Adrenal gland (tissue), 12 donors: ENCODE results near the gene GPRC5B. TPM values are rescaled to one million over a fixed set of nuclear protein-coding genes. Genes with fewer than 3 reads are reported as not detected.

Experiments
- DNase-seq, 7 donors: peaks; one replicate each; pipeline ENCODE4 v3.0.0-alpha.2; 2019 to 2020
- H3K27ac ChIP-seq, 5 donors: fragments of 200-600 bp; sonication (generic) in 4 of 5; 1 replicate in 3 of 5; 2 replicates in 2 of 5; pipeline versions ENCODE4 v1.5.1 to v1.8.0; 2016 to 2020; ENCODE audit warnings: mild to moderate bottlenecking in 1 of 5
- H3K27me3 ChIP-seq: fragments of 200-600 bp; 2 replicates; pipeline ENCODE4 v1.8.0; 2021
- H3K36me3 ChIP-seq, 2 donors: fragments of 200-600 bp; replicated peaks in 1 of 2; 1 replicate in 1 of 2; 2 replicates in 1 of 2; pipeline versions ENCODE4 v1.5.1 to v1.8.0; 2018 to 2022
- H3K4me1 ChIP-seq, 2 donors: fragments of 200-600 bp; replicated peaks in 1 of 2; 1 replicate in 1 of 2; 2 replicates in 1 of 2; pipeline versions ENCODE4 v1.5.1 to v1.8.0; 2018 to 2021
- H3K4me3 ChIP-seq, 4 donors: fragments of 200-600 bp; sonication (generic) in 3 of 4; one replicate each; pipeline ENCODE4 v1.5.1; 2016 to 2018
- H3K9me3 ChIP-seq, 3 donors: fragments of 200-600 bp; sonication (generic) in 1 of 3; replicated peaks in 1 of 3; 1 replicate in 2 of 3; 2 replicates in 1 of 3; pipeline versions ENCODE4 v1.5.1 to v1.8.0; 2016 to 2021
- POLR2A ChIP-seq, 2 donors: fragments of 450-650 bp; IDR thresholded peaks; one replicate each; pipeline ENCODE4 v1.6.1; 2017; ENCODE audit warnings: antibody characterized with exemption in 2 of 2, mild to moderate bottlenecking in 2 of 2, moderate library complexity in 1 of 2
- WGBS, 4 donors: extraction: QIAGEN DNeasy Blood & Tissue Kit in 2 of 4; methylation state at CpG; one replicate each; pipeline versions ENCODE4 v1.1.5 to v1.1.7; 2013 to 2017; 5-methylcytosine and 5-hydroxymethylcytosine counted together
- intact Hi-C, 2 donors: fragments of 100-400 bp; cut with DNase I; formaldehyde crosslinking; loops; one replicate each; pipeline versions ENCODE4 v1.14.1 to v1.15.0; 2022 to 2023
- polyA plus RNA-seq, 3 donors: library from polyadenylated mRNA; stranded (reverse); fragments of 200-250 nt in 2 of 3; fragments of 350-450 nt in 1 of 3; fragmentation: Illumina TruSeq in 1 of 3; extraction: RNeasy Lipid Tissue Mini Kit (QIAGEN cat#74804) in 1 of 3; gene quantifications; one replicate each; pipeline ENCODE4 v1.2.3, GENCODE V29; 2013 to 2014
- total RNA-seq, 9 donors: library from RNA; depleted of rRNA in 4 of 9; stranded (reverse); fragments of >200 nt in 4 of 9; fragments of 120-200 nt in 1 of 9; fragmentation: NEBNext Ultra II Directional in 1 of 9; extraction: Animal tissue kit (Norgen Biotek cat#: 25700) in 1 of 9; gene quantifications; one replicate each; pipeline versions ENCODE4 v1.1.0 to v1.2.4, GENCODE V29; 2013 to 2023
- TF ChIP-seq, protein P1 (sequence below), 6 experiments: fragments of 450-650 bp in 4 of 6; fragments of 200-600 bp in 2 of 6; sonication (generic) in 1 of 6; IDR thresholded peaks; 1 replicate in 5 of 6; 2 replicates in 1 of 6; pipeline versions ENCODE4 v1.5.1 to v1.8.0; 2016 to 2021; ENCODE audit warnings: antibody characterized with exemption in 6 of 6, mild to moderate bottlenecking in 2 of 6, moderate library complexity in 1 of 6
- donor health status: healthy with polysubstance abuse.
- donor health status: Bipolar disorder and iron deficiency.
- donor health status: DM: yes; HTN: yes; CAD: no.
- donor health status: DM: no; HTN: no; CAD: no.
- donor health status: DM: no; HTN: no; CAD: no.
- donor health status: DM: yes; HTN: yes; CAD: no.

The GPRC5B gene
- total and polyA plus RNA-seq, 12 donors: 7.9 to 26.4 (median 22.0) TPM

DNA sequence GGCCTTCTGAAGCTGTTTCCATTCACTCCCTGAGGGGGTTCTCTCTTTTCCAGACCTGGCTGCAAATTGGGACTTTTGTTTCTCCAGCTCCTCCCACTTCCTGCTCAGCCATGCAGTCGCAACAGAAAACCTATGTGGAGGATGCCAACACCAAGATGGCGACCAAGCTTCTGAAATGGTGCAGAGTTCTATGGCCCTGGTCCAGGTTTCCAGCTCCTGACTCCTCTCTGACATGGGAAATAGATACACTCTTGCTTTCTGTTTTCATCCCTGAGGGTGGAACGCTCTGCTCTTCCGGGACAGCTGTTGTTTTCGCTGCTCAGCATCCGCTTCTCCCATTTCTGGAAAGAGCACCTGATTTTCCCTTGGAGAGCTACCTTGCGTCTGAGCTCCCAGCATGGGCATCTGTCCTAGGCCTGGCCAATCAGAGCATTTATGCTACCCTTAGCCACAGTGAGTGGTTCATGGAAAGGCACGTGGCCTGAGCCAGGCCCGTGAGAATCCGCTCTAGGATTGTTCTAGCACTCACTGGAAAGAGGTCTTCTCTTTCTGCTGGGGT lies 8.1 kb downstream of the GPRC5B start:
- Histone ChIP-seq H3K27me3 (no peaks in the 10 kb centered on the region), H3K36me3 (peaks cover 0 to 4% of the 10 kb centered on the region in 2 donors), H3K4me1 (no peaks in the 10 kb centered on the region), H3K4me3 (no peak overlapping the region), H3K27ac (no peak overlapping the region), H3K9me3 (no peaks in the 10 kb centered on the region)
- WGBS, 4 donors: 84 to 98% (median 89%) methylated on average over 7 to 10 of the region's 10 CpGs
- intact Hi-C loops: no loop called here
- no peak for TF ChIP-seq POLR2A (IDR thresholded peaks at IDR 0.05)
- TF ChIP-seq, protein P1, sequence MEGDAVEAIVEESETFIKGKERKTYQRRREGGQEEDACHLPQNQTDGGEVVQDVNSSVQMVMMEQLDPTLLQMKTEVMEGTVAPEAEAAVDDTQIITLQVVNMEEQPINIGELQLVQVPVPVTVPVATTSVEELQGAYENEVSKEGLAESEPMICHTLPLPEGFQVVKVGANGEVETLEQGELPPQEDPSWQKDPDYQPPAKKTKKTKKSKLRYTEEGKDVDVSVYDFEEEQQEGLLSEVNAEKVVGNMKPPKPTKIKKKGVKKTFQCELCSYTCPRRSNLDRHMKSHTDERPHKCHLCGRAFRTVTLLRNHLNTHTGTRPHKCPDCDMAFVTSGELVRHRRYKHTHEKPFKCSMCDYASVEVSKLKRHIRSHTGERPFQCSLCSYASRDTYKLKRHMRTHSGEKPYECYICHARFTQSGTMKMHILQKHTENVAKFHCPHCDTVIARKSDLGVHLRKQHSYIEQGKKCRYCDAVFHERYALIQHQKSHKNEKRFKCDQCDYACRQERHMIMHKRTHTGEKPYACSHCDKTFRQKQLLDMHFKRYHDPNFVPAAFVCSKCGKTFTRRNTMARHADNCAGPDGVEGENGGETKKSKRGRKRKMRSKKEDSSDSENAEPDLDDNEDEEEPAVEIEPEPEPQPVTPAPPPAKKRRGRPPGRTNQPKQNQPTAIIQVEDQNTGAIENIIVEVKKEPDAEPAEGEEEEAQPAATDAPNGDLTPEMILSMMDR (IDR thresholded peaks at IDR 0.05): no peak
- DNase-seq: no peak

DNA sequence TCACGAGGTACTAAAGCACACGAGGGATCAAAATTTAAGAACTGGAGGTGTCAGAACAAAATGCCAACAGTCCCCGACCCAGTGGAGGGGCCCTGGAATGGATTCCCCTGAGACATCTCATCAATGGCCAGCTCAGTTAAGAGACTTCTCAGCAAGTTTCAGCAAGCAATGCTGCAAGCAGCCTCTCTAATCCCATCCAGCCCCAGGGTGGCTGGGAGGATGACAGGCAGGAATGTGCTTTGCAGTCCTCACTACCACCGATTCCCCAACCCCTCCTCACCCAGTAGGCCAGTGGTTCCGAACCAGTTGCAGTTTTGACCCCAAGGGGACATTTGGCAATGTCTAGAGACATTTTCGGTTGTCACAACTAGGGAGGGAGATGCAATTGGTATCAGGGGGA lies 8.7 kb downstream of the GPRC5B start:
- Histone ChIP-seq H3K4me3 (no peak overlapping the region), H3K27me3 (no peaks in the 10 kb centered on the region), H3K36me3 (peaks cover 0 to 7% of the 10 kb centered on the region in 2 donors), H3K9me3 (no peaks in the 10 kb centered on the region), H3K27ac (no peak overlapping the region), H3K4me1 (no peaks in the 10 kb centered on the region)
- no peak for DNase-seq
- intact Hi-C loops: no loop called here
- no peak for TF ChIP-seq POLR2A (IDR thresholded peaks at IDR 0.05)
- TF ChIP-seq, protein P1 (IDR thresholded peaks at IDR 0.05): no peak
- 88 to 96% (median 92%) methylated on average over 4 to 6 of the region's 6 CpGs for WGBS, 4 donors

GRCh38 chr16:19874851-19875546 lies 9.6 kb downstream of the GPRC5B start:
- H3K27ac ChIP-seq: no peak overlapping the region
- no peaks in the 10 kb centered on the region for H3K9me3 ChIP-seq
- H3K36me3 ChIP-seq: peaks cover 0 to 7% of the 10 kb centered on the region in 2 donors
- no peak overlapping the region for H3K4me3 ChIP-seq
- no peaks in the 10 kb centered on the region for H3K4me1 ChIP-seq
- TF ChIP-seq POLR2A (IDR thresholded peaks at IDR 0.05): no peak
- TF ChIP-seq, protein P1 (IDR thresholded peaks at IDR 0.05): no peak
- no peak for DNase-seq
- 76 to 78% (median 76%) methylated on average over 17 to 18 of the region's 18 CpGs for WGBS, 4 donors
- intact Hi-C loops: loop anchor here in 1 of 2 donors (5.0 kb wide), 1 partner anchor 153 kb away; no protein-coding TSS in a partner anchor
- no peaks in the 10 kb centered on the region for H3K27me3 ChIP-seq

DNA sequence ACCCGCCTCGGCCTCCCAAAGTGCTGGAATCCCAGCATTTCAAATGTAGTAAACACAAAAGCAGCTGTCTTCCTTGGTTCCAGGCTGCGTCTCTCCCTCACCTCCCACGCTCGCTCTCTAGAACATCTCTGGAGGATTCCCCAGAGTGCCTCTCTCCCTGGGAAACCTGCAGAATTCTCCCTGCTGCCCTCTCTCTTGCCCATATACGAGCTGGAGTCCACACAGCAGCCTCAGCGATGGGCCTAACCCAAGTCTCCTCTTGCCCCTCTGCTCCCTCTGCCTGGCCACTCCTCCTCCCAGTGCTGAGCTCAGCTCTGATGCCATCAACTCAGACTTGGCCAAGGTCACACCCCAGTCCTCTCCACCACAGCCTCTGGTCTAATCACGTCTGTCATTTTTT lies 10.6 kb downstream of the GPRC5B start:
- H3K27me3 ChIP-seq: no peaks in the 10 kb centered on the region

More for the DNA sequence above, 10.6 kb downstream of the GPRC5B start:
- Histone ChIP-seq H3K27ac (no peak overlapping the region), H3K4me3 (no peak overlapping the region), H3K4me1 (no peaks in the 10 kb centered on the region), H3K36me3 (peaks cover 0 to 7% of the 10 kb centered on the region in 2 donors), H3K9me3 (no peaks in the 10 kb centered on the region)
- no peak for TF ChIP-seq POLR2A (IDR thresholded peaks at IDR 0.05)
- TF ChIP-seq, protein P1 (IDR thresholded peaks at IDR 0.05): no peak
- 73 to 75% (median 74%) methylated on average over 8 of the region's 8 CpGs for WGBS, 4 donors
- DNase-seq: peak in 6 of 7 donors; percentile 42 to 68 (median 60)
- intact Hi-C loops: loop anchor here in 1 of 2 donors (5.0 kb wide), 1 partner anchor 152 kb away; no protein-coding TSS in a partner anchor
